Measurements from ENCODE around the gene MGAT5B. TPM values are rescaled to one million over a fixed set of nuclear protein-coding genes. Genes with fewer than 3 reads are reported as not detected.

The MGAT5B gene
- polyA plus RNA-seq, 1 donor from 2014 or later: not detected

DNA sequence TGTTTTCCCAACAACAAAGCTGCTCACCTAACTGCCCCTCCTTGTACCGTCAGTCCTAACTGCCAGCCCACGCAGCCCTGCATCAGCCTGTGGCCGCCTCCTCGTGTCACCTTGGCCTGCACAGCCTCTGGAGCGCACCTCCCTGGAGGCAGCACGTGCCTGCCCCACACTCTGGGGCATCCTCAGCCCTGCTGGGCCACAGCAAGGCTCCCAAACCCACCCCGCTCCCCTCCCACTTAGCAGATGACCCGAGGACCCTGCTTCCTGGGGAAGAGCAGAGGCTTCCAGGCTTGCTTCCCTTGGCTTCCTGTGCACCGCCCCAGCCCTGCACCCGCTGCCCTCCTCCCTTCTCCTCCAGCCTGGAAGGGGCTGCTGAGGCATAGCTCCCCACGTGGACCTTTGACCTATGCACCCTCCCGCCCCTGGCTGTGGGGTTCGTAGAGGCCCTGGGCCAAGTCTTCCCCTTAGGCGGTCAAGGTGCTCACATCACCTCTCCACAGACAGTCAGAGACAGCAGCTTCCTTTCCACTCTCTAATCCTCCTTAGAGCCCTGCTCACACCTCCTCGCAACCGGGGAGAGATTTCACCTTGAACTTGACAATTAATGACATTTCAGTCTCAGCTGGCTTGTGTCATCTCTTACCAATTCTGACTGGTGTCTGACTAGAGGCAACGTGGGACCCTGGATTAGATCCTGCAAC lies 115.0 kb downstream of the MGAT5B start:
- Mint-ChIP-seq H3K4me3 (no peak overlapping the region), H3K27me3 (peaks cover 26% of the 10 kb centered on the region), H3K36me3 (no peaks in the 10 kb centered on the region), H3K27ac (peak overlapping the region in 1 of 3 donors; percentile 16), H3K9me3 (peaks cover 0 to 5% (median 3%) of the 10 kb centered on the region in 3 donors), H3K4me1 (peaks cover 3 to 9% (median 5%) of the 10 kb centered on the region in 3 donors)

DNA sequence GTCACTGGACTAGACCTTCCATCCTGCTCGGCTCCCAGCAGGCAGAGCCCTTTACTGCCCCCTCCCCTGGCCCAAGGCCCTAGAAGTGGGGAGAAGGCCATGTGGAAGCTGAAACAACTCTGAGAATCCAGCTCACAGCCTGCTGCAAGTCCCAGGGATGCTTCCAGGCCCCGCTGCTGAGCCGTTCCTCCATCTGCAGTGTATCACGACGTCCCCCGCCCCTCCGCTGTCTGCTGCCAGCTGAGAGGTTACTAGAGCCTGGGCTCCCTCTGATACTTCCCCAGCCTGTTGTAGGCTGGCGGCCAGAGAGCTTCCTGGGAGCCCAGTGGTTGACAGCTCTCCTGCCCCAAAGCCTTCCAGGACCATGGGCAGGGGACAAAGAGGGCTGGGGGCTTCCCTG lies 118.2 kb downstream of the MGAT5B start:
- no peaks in the 10 kb centered on the region for H3K36me3 Mint-ChIP-seq
- H3K9me3 Mint-ChIP-seq: no peaks in the 10 kb centered on the region

DNA sequence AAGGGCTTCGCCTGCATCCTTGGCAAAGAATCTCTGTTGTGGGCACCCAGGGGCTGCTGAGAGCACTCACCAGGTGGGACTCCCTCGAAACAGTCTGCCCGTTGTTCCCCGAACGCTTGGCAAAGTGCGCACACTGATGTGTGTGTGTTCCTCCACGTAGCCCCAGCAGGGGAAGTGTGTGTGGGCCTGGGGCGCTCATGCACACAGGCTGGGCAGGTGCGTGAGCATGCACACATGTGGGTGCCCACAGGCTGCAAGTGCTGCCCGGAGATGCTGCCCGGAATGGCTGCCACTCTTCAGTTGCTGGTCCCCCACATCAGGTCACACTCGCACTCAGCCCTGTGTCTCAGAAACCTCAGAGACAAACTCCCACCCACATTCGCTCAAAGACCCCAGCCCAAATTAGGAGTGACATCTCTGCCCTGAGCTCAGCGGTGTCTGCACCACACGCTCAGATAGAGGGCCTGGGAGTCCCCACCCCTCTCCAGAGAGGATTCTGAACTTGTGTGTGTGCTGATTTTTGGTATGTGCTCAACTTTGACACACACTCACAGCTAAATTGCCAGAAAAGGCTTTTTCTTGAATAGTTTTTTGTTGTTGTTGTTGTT lies 119.4 kb downstream of the MGAT5B start:
- peaks cover 26% of the 10 kb centered on the region for H3K27me3 Mint-ChIP-seq
- H3K27ac Mint-ChIP-seq: no peak overlapping the region
- H3K4me3 Mint-ChIP-seq: no peak overlapping the region
- H3K4me1 Mint-ChIP-seq: peaks cover 3 to 6% (median 5%) of the 10 kb centered on the region in 3 donors
- no peaks in the 10 kb centered on the region for H3K9me3 Mint-ChIP-seq
- no peaks in the 10 kb centered on the region for H3K36me3 Mint-ChIP-seq

More for the DNA sequence above, 118.2 kb downstream of the MGAT5B start:
- H3K4me3 Mint-ChIP-seq: no peak overlapping the region
- no peak overlapping the region for H3K27ac Mint-ChIP-seq
- H3K4me1 Mint-ChIP-seq: peaks cover 3 to 9% (median 5%) of the 10 kb centered on the region in 3 donors
- H3K27me3 Mint-ChIP-seq: peaks cover 26% of the 10 kb centered on the region

DNA sequence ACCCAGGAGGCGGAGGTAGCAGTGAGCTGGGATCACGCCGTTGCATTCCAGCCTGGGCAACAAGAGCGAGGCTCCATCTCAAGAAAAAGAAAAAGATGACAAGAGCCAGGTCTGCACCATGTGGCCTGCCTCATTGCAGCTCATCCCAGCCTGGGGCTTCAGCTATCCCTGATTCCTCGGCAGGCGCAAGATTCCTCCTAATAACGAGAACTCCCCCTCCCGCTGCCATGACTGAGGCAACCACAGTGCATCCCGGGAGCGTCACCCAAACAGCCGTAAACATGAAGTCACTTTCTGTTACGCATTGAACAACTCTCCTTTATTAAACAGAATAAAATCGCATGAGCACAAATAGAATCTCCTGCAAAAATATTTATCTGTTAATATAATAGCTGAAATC lies 120.6 kb downstream of the MGAT5B start:
- H3K36me3 Mint-ChIP-seq: no peaks in the 10 kb centered on the region
- peak overlapping the region in 1 of 3 donors; percentile 7 for H3K27ac Mint-ChIP-seq
- no peak overlapping the region for H3K4me3 Mint-ChIP-seq
- H3K4me1 Mint-ChIP-seq: no peaks in the 10 kb centered on the region
- H3K9me3 Mint-ChIP-seq: no peaks in the 10 kb centered on the region
- peaks cover 16% of the 10 kb centered on the region for H3K27me3 Mint-ChIP-seq

DNA sequence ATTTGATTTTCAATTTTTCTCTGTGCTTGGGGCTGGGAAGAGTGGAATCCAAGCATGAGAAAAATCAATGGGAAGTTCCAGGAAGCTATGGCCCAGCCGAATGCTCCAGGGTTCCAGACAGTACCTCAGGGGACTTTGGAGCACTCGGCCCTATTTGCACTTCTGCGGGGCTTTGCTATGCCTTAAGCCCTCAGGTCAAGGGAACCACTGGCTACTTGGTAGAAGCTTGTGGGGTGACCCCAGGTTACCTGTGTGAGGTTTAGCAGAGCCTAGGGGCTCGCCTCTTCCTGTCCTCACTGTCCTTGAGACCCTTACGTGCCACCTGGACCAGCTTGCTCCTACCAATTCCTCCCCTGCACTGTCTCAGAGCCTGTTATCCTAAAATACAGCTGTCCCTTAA lies 121.3 kb downstream of the MGAT5B start:
- peaks cover 18% of the 10 kb centered on the region for H3K27me3 Mint-ChIP-seq
- H3K27ac Mint-ChIP-seq: no peak overlapping the region
- H3K9me3 Mint-ChIP-seq: no peaks in the 10 kb centered on the region
- H3K4me3 Mint-ChIP-seq: no peak overlapping the region
- no peaks in the 10 kb centered on the region for H3K4me1 Mint-ChIP-seq
- H3K36me3 Mint-ChIP-seq: no peaks in the 10 kb centered on the region

DNA sequence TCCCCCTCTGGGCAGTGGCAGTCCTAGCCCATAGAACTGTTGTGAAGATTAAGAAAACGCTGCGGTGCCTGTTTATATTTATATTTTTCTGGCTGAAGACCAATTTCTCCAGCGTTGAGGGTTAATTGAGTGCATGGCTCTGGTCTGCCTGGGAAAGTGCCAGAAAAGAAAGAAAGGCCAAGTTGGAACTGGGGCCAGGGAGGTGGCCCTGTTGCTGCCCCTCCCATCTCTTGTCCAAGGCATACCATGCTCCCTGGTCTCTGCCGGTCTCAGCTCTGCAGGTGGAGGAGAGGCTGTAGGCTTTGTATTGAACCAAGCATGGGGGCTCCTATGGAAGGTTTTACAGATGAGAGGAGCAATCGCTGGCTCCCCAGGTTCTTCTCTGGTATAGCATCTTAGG lies 124.7 kb downstream of the MGAT5B start:
- H3K4me3 Mint-ChIP-seq: no peak overlapping the region
- peaks cover under 1 to 5% (median 3%) of the 10 kb centered on the region in 3 donors for H3K4me1 Mint-ChIP-seq
- H3K9me3 Mint-ChIP-seq: no peaks in the 10 kb centered on the region
- H3K27ac Mint-ChIP-seq: no peak overlapping the region
- H3K36me3 Mint-ChIP-seq: no peaks in the 10 kb centered on the region
- peaks cover 22% of the 10 kb centered on the region for H3K27me3 Mint-ChIP-seq

DNA sequence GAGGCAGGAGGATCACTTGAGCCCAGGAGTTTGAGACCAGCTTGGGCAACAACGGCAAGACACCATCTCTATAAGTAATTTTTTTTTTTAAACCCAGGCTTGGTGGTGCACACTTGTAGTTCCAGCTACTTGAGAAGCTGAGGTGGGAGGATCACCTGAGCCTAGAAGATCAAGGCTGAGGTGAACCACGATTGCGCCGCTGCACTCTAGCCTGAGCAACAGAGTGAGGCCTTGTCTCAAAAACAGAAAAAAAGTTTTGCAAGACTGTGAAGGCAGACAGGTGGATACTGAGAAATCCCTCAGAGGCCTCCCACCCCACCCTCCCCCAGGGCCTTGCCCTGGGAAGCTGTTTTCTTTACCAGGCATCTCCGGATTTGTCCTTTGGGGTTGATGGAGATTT lies 125.4 kb downstream of the MGAT5B start:
- H3K27ac Mint-ChIP-seq: no peak overlapping the region
- peaks cover 7 to 11% (median 11%) of the 10 kb centered on the region in 3 donors for H3K4me1 Mint-ChIP-seq
- no peak overlapping the region for H3K4me3 Mint-ChIP-seq
- H3K9me3 Mint-ChIP-seq: no peaks in the 10 kb centered on the region
- no peaks in the 10 kb centered on the region for H3K36me3 Mint-ChIP-seq
- H3K27me3 Mint-ChIP-seq: peaks cover 26% of the 10 kb centered on the region

DNA sequence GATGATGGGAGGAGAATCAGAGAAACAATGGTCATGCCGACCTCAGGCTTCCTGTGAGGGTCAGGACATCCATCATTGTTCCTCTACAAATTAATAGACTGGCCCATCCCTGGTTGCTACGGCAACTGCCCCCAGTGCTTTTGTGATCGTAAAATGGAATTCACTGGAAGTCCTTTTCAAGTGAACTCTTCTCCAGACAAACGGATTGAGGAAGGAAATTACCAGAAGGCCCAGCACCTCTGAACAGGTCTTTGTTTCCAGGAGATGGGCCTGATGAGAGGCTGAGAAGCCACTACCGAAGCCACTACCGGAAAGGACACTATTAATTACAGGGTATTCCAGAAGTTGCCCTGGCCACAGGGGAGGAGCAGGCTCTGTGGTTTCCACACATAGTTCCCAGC lies 126.0 kb downstream of the MGAT5B start:
- Mint-ChIP-seq H3K4me1 (peaks cover 8 to 11% (median 11%) of the 10 kb centered on the region in 3 donors), H3K9me3 (no peaks in the 10 kb centered on the region), H3K4me3 (no peak overlapping the region), H3K27ac (no peak overlapping the region), H3K27me3 (peaks cover 27% of the 10 kb centered on the region), H3K36me3 (no peaks in the 10 kb centered on the region)

DNA sequence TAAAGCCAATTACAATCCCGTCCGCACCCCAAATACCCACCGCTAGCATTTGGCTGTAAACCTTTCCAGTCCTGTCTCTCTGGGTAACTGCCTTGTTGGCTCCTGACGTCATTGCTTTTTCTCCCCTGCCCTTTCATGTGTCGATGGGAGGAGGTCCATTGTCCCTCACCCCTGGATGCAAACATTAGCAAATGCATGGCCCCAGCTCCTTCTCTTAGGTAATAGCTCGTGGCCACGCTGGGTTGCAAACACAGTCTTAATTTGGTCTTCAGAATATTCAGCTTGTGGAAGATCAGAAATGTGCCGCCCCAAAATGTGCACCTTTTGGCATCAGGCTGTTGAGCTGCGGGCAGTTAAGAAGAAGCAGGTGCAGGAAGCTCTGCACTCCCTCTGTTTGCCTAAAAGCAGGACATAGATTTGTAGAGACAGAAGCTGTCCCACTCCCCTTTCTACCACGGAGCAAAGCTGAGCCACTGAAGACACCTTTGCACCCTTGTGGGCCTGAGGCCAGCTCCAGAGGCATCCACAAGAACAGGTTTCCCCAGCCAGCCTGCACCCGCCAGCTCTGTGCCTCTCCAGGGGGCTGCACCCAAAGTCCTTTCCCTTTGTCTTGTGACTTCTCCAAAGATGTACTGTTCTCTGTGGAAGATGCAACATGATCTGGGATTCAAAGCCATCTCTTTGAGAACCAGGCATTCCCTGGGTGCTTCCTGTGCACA lies 127.3 kb downstream of the MGAT5B start:
- Mint-ChIP-seq H3K4me1 (peaks cover 8 to 11% (median 11%) of the 10 kb centered on the region in 3 donors), H3K27ac (no peak overlapping the region), H3K27me3 (peaks cover 27% of the 10 kb centered on the region), H3K4me3 (peak overlapping the region in 1 of 4 donors; percentile 47), H3K36me3 (no peaks in the 10 kb centered on the region), H3K9me3 (no peaks in the 10 kb centered on the region)

DNA sequence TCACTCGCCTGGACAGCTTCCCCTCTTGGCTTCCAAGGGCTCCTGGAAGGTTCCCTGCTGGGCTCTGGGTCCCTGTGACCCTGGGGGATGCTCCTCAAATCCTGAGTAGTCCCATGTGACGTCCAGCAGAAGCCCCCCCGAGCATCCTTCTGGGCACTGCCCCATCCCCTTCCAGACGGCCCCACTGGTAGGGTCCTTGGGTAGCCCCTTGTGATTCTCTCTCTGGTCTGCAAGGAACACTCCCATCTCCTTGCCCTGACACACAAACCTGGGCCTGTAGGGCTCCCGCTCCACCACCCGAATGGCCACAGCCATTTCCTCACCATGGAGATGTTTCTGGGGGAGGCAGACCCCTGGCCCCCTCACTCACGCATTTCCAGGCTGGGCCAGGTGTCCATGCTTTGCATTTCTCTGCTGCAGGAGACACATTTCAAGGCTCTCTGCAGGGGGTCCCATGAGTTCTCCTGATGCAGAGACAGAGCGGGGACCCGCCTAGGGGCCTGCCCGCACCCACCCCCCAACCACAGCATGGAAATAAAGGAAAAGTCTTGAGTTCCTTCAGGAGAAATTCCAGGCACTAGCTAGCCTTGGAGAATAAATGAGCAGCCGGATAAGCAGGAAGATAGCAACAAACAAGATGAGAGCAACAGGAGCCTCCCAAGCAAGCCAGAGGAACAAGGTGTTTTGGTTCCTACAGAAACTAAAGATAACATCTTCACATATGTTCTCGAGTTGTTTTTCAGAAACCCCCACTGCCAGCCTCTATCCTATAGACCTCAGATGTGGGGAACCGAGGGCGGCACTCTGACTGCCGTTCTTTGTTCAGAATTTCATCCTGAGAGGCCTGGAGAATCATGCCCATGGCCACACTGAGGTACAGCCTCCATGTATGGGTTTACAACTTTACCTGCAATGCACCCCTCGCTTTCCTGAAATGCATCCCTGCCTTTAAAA lies 128.8 kb downstream of the MGAT5B start:
- H3K27me3 Mint-ChIP-seq: peaks cover 28% of the 10 kb centered on the region
- H3K4me3 Mint-ChIP-seq: peak overlapping the region in 2 of 4 donors; percentile 13 to 36
- H3K27ac Mint-ChIP-seq: peak overlapping the region in 1 of 3 donors; percentile 78
- H3K9me3 Mint-ChIP-seq: peaks cover 0 to 3% (median 0%) of the 10 kb centered on the region in 3 donors
- H3K36me3 Mint-ChIP-seq: no peaks in the 10 kb centered on the region
- peaks cover 8 to 11% (median 11%) of the 10 kb centered on the region in 3 donors for H3K4me1 Mint-ChIP-seq

DNA sequence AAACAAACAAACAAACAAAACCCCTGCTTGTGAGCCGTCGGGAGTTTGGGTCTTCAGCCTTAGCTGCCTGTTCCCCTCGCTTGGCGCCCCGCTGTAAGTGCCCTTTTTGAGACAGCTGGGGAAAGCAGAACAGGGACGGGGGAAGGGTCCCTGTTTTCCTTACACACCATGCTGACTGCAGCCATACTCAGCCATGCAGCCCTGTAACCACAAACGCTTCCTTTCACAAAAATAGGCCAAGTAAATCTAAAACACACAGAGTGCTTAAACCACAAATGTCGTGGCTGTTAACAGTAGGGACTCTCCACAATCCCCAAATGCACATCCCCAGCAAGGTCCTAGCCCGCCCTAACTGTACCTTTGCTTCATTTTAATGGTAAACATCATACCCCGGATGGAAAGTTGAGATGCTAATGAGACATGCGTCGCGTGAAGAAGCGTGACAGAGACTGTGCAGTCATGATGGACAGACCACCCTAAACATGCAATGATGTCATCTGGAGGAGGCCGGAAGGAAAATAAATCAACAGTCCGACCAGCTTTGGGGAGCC lies 129.9 kb downstream of the MGAT5B start:
- Mint-ChIP-seq H3K4me3 (peak overlapping the region in 2 of 4 donors; percentile 0 to 13), H3K27ac (peak overlapping the region in 2 of 3 donors; percentile 57 to 93), H3K4me1 (peaks cover 8 to 11% (median 11%) of the 10 kb centered on the region in 3 donors), H3K36me3 (no peaks in the 10 kb centered on the region), H3K27me3 (peaks cover 21% of the 10 kb centered on the region), H3K9me3 (peaks cover 0 to 3% (median 0%) of the 10 kb centered on the region in 3 donors)

DNA sequence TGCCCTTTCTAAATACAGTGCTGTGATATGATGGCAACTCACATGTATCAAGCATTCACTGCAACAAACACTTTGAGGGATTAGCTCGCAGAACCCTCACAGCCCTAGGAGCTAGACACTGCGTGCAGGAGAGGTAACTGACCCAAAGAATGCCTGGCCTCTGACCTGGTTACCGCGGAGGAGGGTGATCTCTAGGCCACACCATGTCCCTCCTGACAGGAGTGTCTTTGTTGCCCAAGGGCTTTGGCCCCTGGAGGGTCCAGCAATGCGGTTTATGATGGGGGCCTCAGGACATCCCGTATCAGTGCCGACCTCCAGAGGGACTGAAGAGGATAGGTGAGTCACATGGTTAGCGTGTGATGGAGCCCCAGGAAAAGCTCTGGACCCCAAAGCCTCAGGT lies 130.6 kb downstream of the MGAT5B start:
- no peaks in the 10 kb centered on the region for H3K36me3 Mint-ChIP-seq
- no peak overlapping the region for H3K27ac Mint-ChIP-seq
- peaks cover 8 to 11% (median 11%) of the 10 kb centered on the region in 3 donors for H3K4me1 Mint-ChIP-seq
- peak overlapping the region in 1 of 4 donors; percentile 13 for H3K4me3 Mint-ChIP-seq
- peaks cover 21% of the 10 kb centered on the region for H3K27me3 Mint-ChIP-seq
- peaks cover 0 to 3% (median 0%) of the 10 kb centered on the region in 3 donors for H3K9me3 Mint-ChIP-seq
